Measurements from ENCODE around the gene KCTD11.
"Not testable (repeated sequence)": the region's sequence is repeated elsewhere in the genome, so short reads cannot be mapped to it uniquely, and the experiment has no call there.

KCTD11 gene

GRCh38 chr17:7322520-7323194 lies 29.3 kb upstream of the KCTD11 start:
- no peak for DNase-seq

- DNase-seq = no peak
Observed at GRCh38 chr17:7323731-7324437, 28.1 kb upstream of the KCTD11 start.

- DNase-seq = no peak
Observed at GRCh38 chr17:7324438-7324779, 27.6 kb upstream of the KCTD11 start.

- DNase-seq = no peak
Observed at GRCh38 chr17:7325031-7325528, 26.9 kb upstream of the KCTD11 start.

GRCh38 chr17:7326186-7326585 lies 25.8 kb upstream of the KCTD11 start:
- no peak for DNase-seq

GRCh38 chr17:7327056-7327455 lies 24.9 kb upstream of the KCTD11 start:
- no peak for DNase-seq

- no peak for DNase-seq
Observed at GRCh38 chr17:7327501-7327900, 24.5 kb upstream of the KCTD11 start.

GRCh38 chr17:7328009-7328408 lies 24.0 kb upstream of the KCTD11 start:
- no peak for DNase-seq

- no peak for DNase-seq
Observed at GRCh38 chr17:7328840-7329373, 23.1 kb upstream of the KCTD11 start, which contains the start of gene NEURL4. Gene NEURL4 (minus strand): TSS chr17:7329335. CDS start chr17:7329312, 23 bp downstream.

GRCh38 chr17:7329374-7329996 lies 22.5 kb upstream of the KCTD11 start:
- peak; percentile 100 for DNase-seq

GRCh38 chr17:7329997-7330637 lies 21.8 kb upstream of the KCTD11 start:
- DNase-seq = peak; percentile 67

GRCh38 chr17:7330638-7331015 lies 21.3 kb upstream of the KCTD11 start:
- DNase-seq = no peak

- DNase-seq = no peak
Observed at GRCh38 chr17:7332111-7332510, 19.9 kb upstream of the KCTD11 start.

- not testable (repeated sequence) for DNase-seq
Observed at GRCh38 chr17:7332600-7333069, 19.3 kb upstream of the KCTD11 start.

GRCh38 chr17:7334938-7335538 lies 16.9 kb upstream of the KCTD11 start:
- DNase-seq = no peak

- not testable (repeated sequence) for DNase-seq
Observed at GRCh38 chr17:7335765-7336164, 16.2 kb upstream of the KCTD11 start.

- DNase-seq = no peak
Observed at GRCh38 chr17:7336240-7337175, 15.5 kb upstream of the KCTD11 start, which contains the start of gene ACAP1. Gene ACAP1 (plus strand): TSS chr17:7336529. CDS start chr17:7336735, 206 bp downstream.

- not testable (repeated sequence) for DNase-seq
Observed at GRCh38 chr17:7337600-7337999, 14.4 kb upstream of the KCTD11 start.

GRCh38 chr17:7340179-7340578 lies 11.8 kb upstream of the KCTD11 start:
- DNase-seq = no peak

GRCh38 chr17:7341842-7342241 lies 10.1 kb upstream of the KCTD11 start:
- DNase-seq = no peak

GRCh38 chr17:7343250-7343649 lies 8.7 kb upstream of the KCTD11 start:
- no peak for DNase-seq

All from NCI-H1092 (cell line).